ENCODE data around the gene CHURC1.

CHURC1 gene

GRCh38 chr14:64960762-64961276 lies 46.6 kb downstream of the CHURC1 start:
- DNase-seq = no peak

GRCh38 chr14:64963611-64964010 lies 49.4 kb downstream of the CHURC1 start:
- no peak for DNase-seq

- no peak for DNase-seq
These were observed 51.2 kb downstream of the CHURC1 start for GRCh38 chr14:64965356-64966000.

- no peak for DNase-seq
These were observed 52.7 kb downstream of the CHURC1 start for GRCh38 chr14:64966976-64967375.

- DNase-seq = no peak
These were observed 53.9 kb downstream of the CHURC1 start for GRCh38 chr14:64968167-64968566.

GRCh38 chr14:64968651-64969050 lies 54.4 kb downstream of the CHURC1 start:
- no peak for DNase-seq

- DNase-seq = no peak
These were observed 55.8 kb downstream of the CHURC1 start for GRCh38 chr14:64970041-64970440.

- no peak for DNase-seq
These were observed 56.7 kb downstream of the CHURC1 start for GRCh38 chr14:64970776-64971477.

- DNase-seq = no peak
These were observed 57.3 kb downstream of the CHURC1 start for GRCh38 chr14:64971491-64971942.

GRCh38 chr14:64971943-64972791 lies 57.9 kb downstream of the CHURC1 start, which contains the start of gene RAB15:
Gene RAB15, minus strand, starts transcription at chr14:64972336. Its CDS starts 260 bp downstream, at chr14:64972076.
- DNase-seq = peak; percentile 24

- no peak for DNase-seq
These were observed 58.8 kb downstream of the CHURC1 start for GRCh38 chr14:64973026-64973442.

GRCh38 chr14:64973826-64974225 lies 59.6 kb downstream of the CHURC1 start:
- DNase-seq = no peak

- DNase-seq = no peak
These were observed 60.3 kb downstream of the CHURC1 start for GRCh38 chr14:64974563-64974962.

GRCh38 chr14:64979336-64980074 lies 65.2 kb downstream of the CHURC1 start:
- DNase-seq = no peak

- DNase-seq = peak; percentile 30
These were observed 69.4 kb downstream of the CHURC1 start for GRCh38 chr14:64983439-64984310.

Data from CD4-positive, alpha-beta T cell treated with Interferon gamma for 1 hour (primary cell).